Sciatic nerve (tissue), 2 donors: ENCODE data around the gene PRDM16. TPM values are rescaled to one million over a fixed set of nuclear protein-coding genes. Genes with fewer than 3 reads are reported as not detected.
A peak's percentile ranks its signal among the peaks of the same experiment; 100 is the strongest.
"Not testable (repeated sequence)": the region's sequence is repeated elsewhere in the genome, so short reads cannot be mapped to it uniquely, and the experiment has no call there.

Source experiments
- ATAC-seq: fragments of 200-7000 bp; cut with Tn5 transposase; one replicate; pipeline ENCODE4 v1.9.1; 2020; ENCODE audit warnings: mild to moderate bottlenecking, moderate library complexity
- DNase-seq: peaks from one replicate; pipeline ENCODE4 v3.0.0-alpha.2; 2020; ENCODE audit warnings: low spot score
- intact Hi-C: fragments of 100-400 bp; cut with DNase I; formaldehyde crosslinking; loops from one replicate; pipeline ENCODE4 v1.14.2; 2022
- total RNA-seq: library from RNA; stranded (reverse); fragmentation: NEBNext Ultra II Directional; extraction: Animal tissue kit (Norgen Biotek cat#: 25700); gene quantifications from one replicate; pipeline ENCODE4 v1.2.1, GENCODE V29; 2021
- donor health status: DM: no; HTN: no; CAD: no.
- donor health status: DM: no; HTN: no; CAD: no.

PRDM16 gene
- total RNA-seq, 1 donor from 2014 or later, result 31.3 TPM

GRCh38 chr1:3075666-3076362, 6.8 kb downstream of the PRDM16 start:
- intact Hi-C loops, result no loop called here
- DNase-seq, result no peak
- ATAC-seq, result no peak

GRCh38 chr1:3076363-3076740, 7.3 kb downstream of the PRDM16 start:
- intact Hi-C loops, result no loop called here
- ATAC-seq, result no peak
- DNase-seq, result no peak

GRCh38 chr1:3077081-3077480, 8.1 kb downstream of the PRDM16 start:
- ATAC-seq (no peak), DNase-seq (no peak)
- intact Hi-C loops, result no loop called here

- intact Hi-C loops, result no loop called here
- no peak for DNase-seq
- ATAC-seq, result no peak
Measured at GRCh38 chr1:3077561-3077960, 8.6 kb downstream of the PRDM16 start.

- intact Hi-C loops, result no loop called here
- DNase-seq (no peak), ATAC-seq (no peak)
Measured at GRCh38 chr1:3078430-3078861, 9.4 kb downstream of the PRDM16 start.

GRCh38 chr1:3078871-3079270, 9.9 kb downstream of the PRDM16 start:
- ATAC-seq, result no peak
- DNase-seq, result no peak
- intact Hi-C loops, result no loop called here

GRCh38 chr1:3079381-3080052, 10.5 kb downstream of the PRDM16 start:
- intact Hi-C loops, result no loop called here
- ATAC-seq, result no peak

GRCh38 chr1:3080053-3080955, 11.3 kb downstream of the PRDM16 start:
- intact Hi-C loops, result no loop called here
- DNase-seq, result no peak
- ATAC-seq, result no peak

More at GRCh38 chr1:3079381-3080052, 10.5 kb downstream of the PRDM16 start:
- DNase-seq, result no peak

GRCh38 chr1:3081171-3081683, 12.2 kb downstream of the PRDM16 start:
- DNase-seq, result no peak
- ATAC-seq, result no peak
- intact Hi-C loops, result no loop called here

GRCh38 chr1:3082051-3082450, 13.0 kb downstream of the PRDM16 start:
- DNase-seq (no peak), ATAC-seq (no peak)
- intact Hi-C loops, result no loop called here

- ATAC-seq (peak; percentile 28), DNase-seq (no peak)
- intact Hi-C loops, result no loop called here
Measured at GRCh38 chr1:3082571-3083516, 13.8 kb downstream of the PRDM16 start.

- DNase-seq (no peak), ATAC-seq (no peak)
- intact Hi-C loops, result no loop called here
Measured at GRCh38 chr1:3084154-3084553, 15.2 kb downstream of the PRDM16 start.

- no peak for DNase-seq
- intact Hi-C loops, result no loop called here
Measured at GRCh38 chr1:3084726-3085125, 15.7 kb downstream of the PRDM16 start.

GRCh38 chr1:3085721-3086120, 16.7 kb downstream of the PRDM16 start:
- no peak for DNase-seq
- intact Hi-C loops, result no loop called here
- ATAC-seq, result peak; percentile 9

More at GRCh38 chr1:3084726-3085125, 15.7 kb downstream of the PRDM16 start:
- ATAC-seq, result no peak

- intact Hi-C loops, result no loop called here
- DNase-seq (no peak), ATAC-seq (no peak)
Measured at GRCh38 chr1:3086272-3086974, 17.4 kb downstream of the PRDM16 start.

GRCh38 chr1:3087049-3087448, 18.0 kb downstream of the PRDM16 start:
- ATAC-seq (no peak), DNase-seq (no peak)
- intact Hi-C loops, result no loop called here

- DNase-seq, intact Hi-C loops, ATAC-seq: not testable (repeated sequence)
Measured at GRCh38 chr1:3087946-3088668, 19.1 kb downstream of the PRDM16 start.
